HG02642 (cell line): ENCODE measurements around the gene PARN.
"Not testable (repeated sequence)": the region's sequence is repeated elsewhere in the genome, so short reads cannot be mapped to it uniquely, and the experiment has no call there.

ENCODE experiments used
- ATAC-seq: cut with Tn5 transposase; IDR thresholded peaks from one replicate; pipeline ENCODE4 v1.9.1; 2021; ENCODE audit warnings: mild to moderate bottlenecking; ENCODE audit not compliant: unreplicated experiment, poor library complexity

PARN gene

GRCh38 chr16:14447783-14448182, 182.3 kb downstream of the PARN start:
- no peak for ATAC-seq

GRCh38 chr16:14446796-14447195, 183.3 kb downstream of the PARN start:
- no peak for ATAC-seq

GRCh38 chr16:14445937-14446715, 183.9 kb downstream of the PARN start:
- ATAC-seq: no peak

- ATAC-seq: no peak
These were observed 184.9 kb downstream of the PARN start for GRCh38 chr16:14444979-14445810.

GRCh38 chr16:14441533-14441932, 188.5 kb downstream of the PARN start:
- not testable (repeated sequence) for ATAC-seq

- ATAC-seq: no peak
These were observed 191.8 kb downstream of the PARN start for GRCh38 chr16:14438256-14438655.

GRCh38 chr16:14437426-14437825, 192.6 kb downstream of the PARN start:
- ATAC-seq: no peak

GRCh38 chr16:14436401-14436955, 193.6 kb downstream of the PARN start:
- no peak for ATAC-seq

- no peak for ATAC-seq
These were observed 195.2 kb downstream of the PARN start for GRCh38 chr16:14434860-14435259.

GRCh38 chr16:14428971-14429637, 201.0 kb downstream of the PARN start:
- not testable (repeated sequence) for ATAC-seq

- ATAC-seq: no peak
These were observed 202.0 kb downstream of the PARN start for GRCh38 chr16:14428043-14428442.

GRCh38 chr16:14427371-14427948, 202.6 kb downstream of the PARN start:
- ATAC-seq: no peak

GRCh38 chr16:14424595-14424994, 205.5 kb downstream of the PARN start:
- no peak for ATAC-seq

GRCh38 chr16:14423344-14423743, 206.7 kb downstream of the PARN start:
- no peak for ATAC-seq

GRCh38 chr16:14420721-14421488, 209.2 kb downstream of the PARN start:
- ATAC-seq: no peak

- ATAC-seq: not testable (repeated sequence)
These were observed 209.8 kb downstream of the PARN start for GRCh38 chr16:14420243-14420642.

GRCh38 chr16:14419817-14420216, 210.2 kb downstream of the PARN start:
- ATAC-seq: no peak

GRCh38 chr16:14418795-14419225, 211.2 kb downstream of the PARN start:
- no peak for ATAC-seq

GRCh38 chr16:14416184-14416583, 213.9 kb downstream of the PARN start:
- ATAC-seq: no peak
